Activated T-helper 1 cell treated with anti-CD3 and anti-CD28 coated beads, Interleukin-2, amount 50 U/mL, for 16 hours (primary cell): Measurements from ENCODE around the gene LAMTOR5.
"Not testable (repeated sequence)": the region's sequence is repeated elsewhere in the genome, so short reads cannot be mapped to it uniquely, and the experiment has no call there.

Source experiments
- DNase-seq, 2 donors: peaks; one replicate each; pipeline ENCODE4 v3.0.0-alpha.2; 2020; ENCODE audit warnings: low read depth in 1 of 2, low spot score in 1 of 2

The LAMTOR5 gene

DNA sequence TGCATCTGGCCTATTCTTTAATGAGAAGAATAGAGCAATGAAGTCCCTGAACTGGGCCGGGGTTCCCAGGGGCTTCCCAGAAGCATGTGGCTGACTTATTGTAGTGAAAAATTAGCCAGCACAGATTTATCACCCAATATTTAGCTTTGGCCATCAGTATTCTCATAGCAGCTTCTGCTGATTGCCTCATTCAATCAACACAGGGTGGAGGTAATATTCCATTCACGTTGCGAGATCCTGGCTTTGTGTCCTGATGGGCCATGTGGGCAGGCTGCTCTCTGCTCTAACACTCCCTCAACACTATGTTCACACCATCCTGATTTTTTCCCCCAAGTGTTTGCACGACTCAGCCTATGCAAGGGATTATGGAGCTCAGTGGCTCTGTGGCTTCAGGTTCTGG is 21.5 kb upstream of the LAMTOR5 start:
- no peak for DNase-seq

GRCh38 chr1:110426854-110427253 is 19.4 kb upstream of the LAMTOR5 start:
- no peak for DNase-seq

- DNase-seq = no peak
These were observed 18.2 kb upstream of the LAMTOR5 start for GRCh38 chr1:110425612-110426152.

DNA sequence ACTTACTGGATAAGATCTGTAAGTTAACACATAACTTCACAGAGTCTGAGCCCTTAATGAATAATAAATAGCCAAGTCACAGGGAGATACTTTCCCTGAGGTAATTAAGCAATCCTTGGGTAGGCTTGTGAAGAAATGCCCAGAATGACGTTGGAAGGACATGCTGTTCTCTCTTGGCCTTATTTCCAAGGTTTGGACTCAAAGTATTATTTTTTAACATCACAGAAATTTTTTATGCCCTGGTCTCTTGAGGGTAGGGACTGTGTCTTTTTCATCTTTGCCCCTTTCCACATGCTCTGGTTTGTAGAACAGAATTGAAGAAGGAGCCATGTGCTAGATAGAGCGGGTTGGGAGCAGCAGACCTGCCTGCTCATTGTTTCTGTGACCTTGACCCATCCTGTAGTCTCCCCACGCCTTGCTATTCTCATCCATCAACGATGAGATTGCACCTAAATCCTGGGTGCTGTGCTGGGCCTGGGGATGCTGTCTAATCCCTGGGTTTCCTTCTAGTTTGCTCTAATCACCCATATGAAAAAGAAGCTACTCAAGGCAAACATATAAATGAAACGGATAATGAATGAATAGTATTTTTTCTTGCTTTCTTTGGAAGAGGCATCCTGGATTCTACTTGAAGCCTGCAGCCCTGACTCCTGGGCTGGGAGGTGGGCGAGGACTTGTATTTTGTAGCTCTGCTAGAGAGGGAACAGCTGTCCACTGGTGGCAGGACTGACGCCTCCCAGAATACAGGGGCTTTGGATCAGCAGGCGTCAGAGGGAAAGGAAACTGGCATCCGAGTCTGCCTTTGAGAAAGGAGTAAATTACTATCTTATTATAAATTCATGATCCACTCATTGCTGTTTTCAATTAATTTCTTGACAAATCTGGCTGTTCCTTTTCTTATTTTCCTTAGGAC is 17.5 kb upstream of the LAMTOR5 start:
- no peak for DNase-seq

DNA sequence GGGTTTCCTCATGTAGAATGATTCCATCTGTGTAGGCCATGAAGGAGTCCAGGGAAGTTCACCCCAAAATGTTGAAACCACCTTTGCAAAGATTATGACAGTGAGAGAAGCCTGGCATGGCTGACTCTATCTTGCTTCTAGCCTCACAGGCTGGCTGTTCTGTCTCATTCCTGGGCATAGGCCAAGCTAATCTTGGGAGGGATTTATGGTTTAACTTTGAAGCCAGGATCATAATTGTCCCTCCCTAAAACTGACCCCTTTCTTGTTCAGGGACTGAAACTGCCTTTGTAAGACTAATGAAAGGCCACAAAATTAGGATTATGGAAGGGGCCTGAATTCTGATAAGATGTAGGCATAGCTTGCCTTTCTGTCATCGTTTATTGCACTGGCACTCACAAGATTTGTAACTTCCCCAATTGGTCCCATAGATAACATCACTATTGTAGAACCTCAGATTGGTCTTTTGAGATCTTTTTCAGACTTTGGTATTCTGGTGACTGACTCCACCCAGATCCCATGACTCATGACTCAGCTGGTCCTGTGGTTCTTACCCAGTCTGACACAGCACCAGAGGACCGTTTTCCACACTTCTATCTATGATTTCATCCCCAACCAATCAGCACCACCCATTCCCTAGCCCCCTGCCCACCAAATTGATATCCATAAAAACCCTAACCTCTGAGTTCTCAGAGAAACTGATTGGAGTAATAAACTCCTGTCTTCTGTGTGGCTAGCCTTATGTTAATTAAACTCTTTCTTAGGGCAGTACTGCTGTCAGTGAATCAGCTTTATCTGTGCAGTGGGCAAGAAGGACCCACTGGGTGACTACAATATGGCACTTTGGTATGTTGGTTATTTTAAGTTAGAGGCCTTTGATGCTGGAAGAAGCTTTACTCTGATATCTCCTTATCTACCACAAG is 13.6 kb upstream of the LAMTOR5 start:
- no peak for DNase-seq

- DNase-seq = no peak
These were observed 12.6 kb upstream of the LAMTOR5 start for GRCh38 chr1:110420023-110420662.

- no peak for DNase-seq
These were observed 11.2 kb upstream of the LAMTOR5 start for GRCh38 chr1:110418729-110419128.

DNA sequence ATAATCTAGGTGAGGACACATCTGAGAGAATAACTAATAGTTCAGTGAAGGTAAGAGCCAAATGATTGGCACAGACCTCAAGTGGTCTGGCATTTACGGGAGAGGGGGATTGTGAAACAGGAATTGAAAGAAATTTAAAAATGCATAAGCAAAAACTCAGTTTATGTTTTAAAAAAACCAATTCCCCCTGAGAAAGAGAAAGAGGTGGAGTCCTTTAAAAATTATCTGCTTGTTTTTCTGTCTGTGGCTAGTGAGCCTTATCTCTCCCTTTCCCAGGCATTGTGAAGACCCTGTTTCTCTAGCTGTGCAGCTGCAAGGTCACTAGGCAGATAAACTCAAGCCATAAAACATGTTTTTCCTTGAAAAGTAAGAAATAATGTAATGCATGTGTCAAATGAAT is 5.6 kb upstream of the LAMTOR5 start:
- DNase-seq = not testable (repeated sequence)

DNA sequence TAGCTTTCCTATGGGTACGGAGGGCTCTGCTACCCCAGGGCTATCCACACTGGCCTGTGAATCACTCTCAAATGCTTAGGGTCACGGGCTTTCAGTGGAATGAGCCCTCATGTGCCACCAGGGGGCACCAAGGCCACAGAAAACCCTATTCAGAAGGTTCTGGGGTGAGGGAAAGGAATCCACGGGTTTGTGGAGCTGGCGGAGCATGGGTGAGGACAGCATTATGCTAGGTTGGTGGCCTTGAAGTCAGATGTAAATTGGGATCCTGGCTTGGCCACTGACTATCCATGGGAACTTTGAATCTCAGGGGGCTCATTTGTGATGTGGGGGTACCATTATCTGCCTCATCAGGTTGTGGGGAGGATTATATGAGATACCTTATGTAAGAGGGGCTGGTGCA is 5.1 kb upstream of the LAMTOR5 start:
- peak; percentile 25 to 35 for DNase-seq

DNA sequence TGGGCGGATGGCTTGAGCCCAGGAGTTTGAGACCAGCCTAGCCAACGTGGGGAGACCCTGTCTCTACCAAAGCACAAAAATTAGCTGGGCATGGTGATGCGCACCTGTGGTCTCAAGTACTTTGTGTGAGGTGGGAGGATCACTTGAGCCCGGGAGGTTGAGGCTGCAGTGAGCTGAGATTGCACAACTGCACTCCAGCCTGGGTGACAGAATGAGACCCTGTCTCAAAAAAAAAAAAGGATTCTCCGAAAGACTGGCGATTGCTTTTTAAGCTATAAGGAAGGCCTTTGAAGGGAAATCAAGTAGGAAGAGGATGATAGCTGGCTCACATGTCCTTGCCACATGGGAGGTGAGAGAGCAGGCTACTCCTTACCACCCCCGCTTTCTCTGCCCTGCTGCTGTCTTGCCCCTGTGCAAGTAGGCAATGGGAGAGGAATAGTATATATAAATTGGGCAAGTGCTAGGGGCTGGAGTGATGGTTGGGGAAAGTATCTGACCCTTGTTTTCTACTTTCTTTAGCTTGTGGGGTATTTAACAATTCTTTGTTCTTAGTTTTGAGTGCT is 3.8 kb upstream of the LAMTOR5 start:
- DNase-seq = no peak

DNA sequence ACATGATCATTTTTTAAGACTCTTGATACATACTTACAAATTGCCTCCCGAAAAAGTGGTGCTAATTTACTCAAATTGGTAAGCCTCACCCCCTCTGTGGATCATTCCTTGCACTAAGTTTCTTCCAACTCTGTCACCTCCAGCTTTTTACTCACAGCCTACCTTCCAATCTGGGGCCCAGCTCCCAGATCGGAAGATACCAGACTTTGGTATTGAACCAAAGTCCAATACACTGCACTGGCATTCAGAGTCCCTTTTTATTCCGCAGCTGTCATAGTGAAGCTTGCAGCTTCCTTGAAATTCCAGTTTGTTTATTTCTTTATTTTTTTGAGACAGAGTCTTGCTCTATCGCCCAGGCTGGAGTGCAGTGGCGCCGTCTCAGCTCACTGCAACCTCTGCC is 1.8 kb upstream of the LAMTOR5 start:
- no peak for DNase-seq

DNA sequence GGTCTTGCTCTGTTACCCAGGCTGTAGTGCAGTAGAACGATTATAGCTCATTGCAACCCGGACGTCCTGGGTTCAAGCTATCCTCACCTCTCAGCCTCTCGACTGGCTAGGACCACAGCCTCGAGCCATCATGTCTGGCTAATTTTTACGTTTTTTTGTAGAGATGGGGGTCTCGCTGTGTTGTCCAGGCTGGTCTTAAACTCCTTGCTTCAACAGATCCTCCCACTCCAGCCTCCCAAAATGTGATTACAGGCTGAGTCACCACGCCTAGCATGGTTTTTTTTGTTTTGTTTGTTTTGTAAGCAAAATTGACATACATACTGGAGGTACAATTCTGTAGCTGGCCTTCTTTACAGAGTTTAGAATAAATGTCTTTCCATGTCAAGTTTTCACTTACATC is 994 bp upstream of the LAMTOR5 start:
- no peak for DNase-seq

GRCh38 chr1:110406407-110406806 is 1.1 kb downstream of the LAMTOR5 start:
- not testable (repeated sequence) for DNase-seq

- no peak for DNase-seq
These were observed 3.1 kb downstream of the LAMTOR5 start for GRCh38 chr1:110404401-110404800.

DNA sequence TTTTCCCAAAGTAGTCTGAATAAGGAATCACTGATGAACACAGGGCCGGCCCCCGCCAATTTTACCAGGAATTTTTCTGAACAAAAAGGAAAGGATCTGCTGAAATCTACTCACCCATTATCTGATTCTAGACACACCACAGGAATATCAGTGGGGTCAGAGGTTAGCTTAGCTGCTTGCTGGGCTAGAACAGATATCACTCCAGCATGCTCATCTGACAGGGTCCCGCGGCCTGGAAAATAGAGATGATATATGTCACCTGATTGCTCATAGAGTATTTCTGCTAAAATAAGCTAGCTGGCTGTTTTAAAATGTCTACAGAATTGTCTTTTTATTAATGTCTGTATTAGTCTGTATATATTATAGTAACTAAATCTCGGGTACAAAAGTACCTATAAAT is 3.7 kb downstream of the LAMTOR5 start:
- DNase-seq = no peak

DNA sequence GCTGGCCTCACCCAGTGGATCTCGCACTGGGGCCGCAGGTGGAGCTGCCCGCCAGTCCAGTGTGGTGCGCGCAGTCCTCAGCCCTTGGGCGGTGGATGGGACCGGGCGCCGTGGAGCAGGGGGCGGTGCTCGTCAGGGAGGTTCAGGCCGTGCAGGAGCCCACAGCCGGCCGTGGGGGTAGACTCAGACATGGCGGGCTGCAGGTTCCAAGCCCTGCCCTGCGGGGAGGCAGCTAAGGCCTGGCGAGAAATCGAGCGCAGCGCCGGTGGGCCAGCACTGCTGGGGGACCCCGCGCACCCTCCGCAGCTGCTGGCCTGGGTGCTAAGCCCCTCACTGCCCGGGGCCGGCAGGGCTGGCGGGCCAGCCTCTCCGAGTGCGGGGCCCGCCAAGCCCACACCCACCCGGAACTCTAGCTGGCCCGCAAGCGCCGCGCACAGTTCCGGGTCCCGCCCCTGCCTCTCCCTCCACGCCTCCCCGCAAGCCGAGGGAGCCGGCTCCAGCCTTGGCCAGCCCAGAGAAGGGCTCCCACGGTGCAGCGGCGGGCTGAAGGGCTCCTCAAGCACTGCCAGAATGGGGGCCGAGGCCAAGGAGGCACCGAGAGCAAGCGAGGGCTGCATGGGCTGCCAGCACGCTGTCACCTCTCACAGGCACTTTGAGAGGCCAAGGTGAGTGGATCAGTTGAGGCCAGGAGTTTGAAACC is 11.1 kb downstream of the LAMTOR5 start:
- DNase-seq = not testable (repeated sequence)

DNA sequence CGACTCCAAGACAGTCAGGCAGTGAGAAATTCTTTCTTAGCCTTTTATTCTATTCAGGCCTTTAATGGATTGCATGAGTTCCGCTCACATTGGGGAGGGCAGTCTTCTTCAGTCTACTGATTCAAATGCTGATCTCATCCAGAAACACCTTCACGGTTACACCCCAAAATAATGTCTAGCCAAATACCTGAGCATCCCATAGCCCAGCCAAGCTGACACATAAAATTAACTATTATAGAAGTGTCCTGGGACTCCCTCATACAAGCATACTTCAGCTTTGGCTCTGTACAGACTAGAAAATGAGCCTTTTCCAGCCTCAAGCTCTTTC is 13.0 kb downstream of the LAMTOR5 start:
- DNase-seq = no peak

GRCh38 chr1:110393691-110394492 is 13.6 kb downstream of the LAMTOR5 start:
- DNase-seq = no peak

- no peak for DNase-seq
These were observed 14.2 kb downstream of the LAMTOR5 start for GRCh38 chr1:110393286-110393685.
